SK-N-SH treated with all-trans-retinoic acid at 6 μM for 48 hours (cell line): Measurements from ENCODE around the gene SAMD4B.

Experiments
- ATAC-seq: fragments of 200-7000 bp; cut with Tn5 transposase; 3 replicates; pipeline ENCODE4 v1.9.1; 2020; ENCODE audit warnings: mild to moderate bottlenecking, moderate library complexity
- ARNTL ChIP-seq: fragments of 450-650 bp; formaldehyde crosslinking; IDR thresholded peaks from 2 replicates; pipeline ENCODE4 v1.5.0; 2020; ENCODE audit warnings: low read depth, mild to moderate bottlenecking, moderate library complexity, borderline replicate concordance
- CSDC2 ChIP-seq: fragments of 250-450 bp; sonication (Bioruptor Pico); IDR thresholded peaks from 2 replicates; pipeline ENCODE4 v1.5.0; 2020; ENCODE audit warnings: mild to moderate bottlenecking, moderate library complexity
- ESRRG ChIP-seq: fragments of 250-450 bp; sonication (Bioruptor Pico); IDR thresholded peaks from 2 replicates; pipeline ENCODE4 v1.6.1; 2021; ENCODE audit warnings: mild to moderate bottlenecking
- GLIS3 ChIP-seq: fragments of 250-450 bp; sonication (Bioruptor Pico); IDR thresholded peaks from 2 replicates; pipeline ENCODE4 v1.5.0; 2020; ENCODE audit warnings: mild to moderate bottlenecking, moderate library complexity
- ISL1 ChIP-seq: fragments of 250-450 bp; sonication (Bioruptor Pico); IDR thresholded peaks from 2 replicates; pipeline ENCODE4 v2.1.2; 2022; ENCODE audit warnings: mild to moderate bottlenecking, moderate library complexity
- OSR1 ChIP-seq: fragments of 250-450 bp; sonication (Bioruptor Pico); IDR thresholded peaks from 2 replicates; pipeline ENCODE4 v1.8.0; 2022; ENCODE audit warnings: moderate library complexity, mild to moderate bottlenecking, inconsistent platforms
- PPARA ChIP-seq: fragments of 250-450 bp; sonication (Bioruptor Pico); IDR thresholded peaks from 2 replicates; pipeline ENCODE4 v1.5.0; 2020; ENCODE audit warnings: mild to moderate bottlenecking, borderline replicate concordance
- RARB ChIP-seq: fragments of 250-450 bp; sonication (Bioruptor Pico); IDR thresholded peaks from 2 replicates; pipeline ENCODE4 v1.8.0; 2021; ENCODE audit warnings: mild to moderate bottlenecking, moderate library complexity
- SNAI2 ChIP-seq: fragments of 250-450 bp; sonication (Bioruptor Pico); IDR thresholded peaks from 2 replicates; pipeline ENCODE4 v1.5.0; 2020; ENCODE audit warnings: mild to moderate bottlenecking, moderate library complexity
- TCF4 ChIP-seq: fragments of 250-450 bp; sonication (Bioruptor Pico); IDR thresholded peaks from 2 replicates; pipeline ENCODE4 v1.8.0; 2021; ENCODE audit warnings: mild to moderate bottlenecking, moderate library complexity, borderline replicate concordance
- TOX ChIP-seq: fragments of 250-450 bp; sonication (Bioruptor Pico); IDR thresholded peaks from 2 replicates; pipeline ENCODE4 v1.8.0; 2021; ENCODE audit warnings: mild to moderate bottlenecking, moderate library complexity, borderline replicate concordance
- ZC3H10 ChIP-seq: fragments of 250-450 bp; sonication (Bioruptor Pico); IDR thresholded peaks from 2 replicates; pipeline ENCODE4 v1.5.1; 2021; ENCODE audit warnings: mild to moderate bottlenecking, moderate library complexity
- ZFP3 ChIP-seq: fragments of 250-450 bp; sonication (Bioruptor Pico); IDR thresholded peaks from 2 replicates; pipeline ENCODE4 v1.5.0; 2020; ENCODE audit warnings: mild to moderate bottlenecking, moderate library complexity
- ZFP30 ChIP-seq: fragments of 450-650 bp; formaldehyde crosslinking; IDR thresholded peaks from 2 replicates; pipeline ENCODE4 v1.5.0; 2022; ENCODE audit warnings: mild to moderate bottlenecking, moderate library complexity
- ZNF565 ChIP-seq: fragments of 450-650 bp; formaldehyde crosslinking; conservative IDR thresholded peaks from 2 replicates; pipeline ENCODE4 v1.5.0; 2020; ENCODE audit warnings: low read depth, mild to moderate bottlenecking, moderate library complexity
- ZNF8 ChIP-seq: fragments of 450-650 bp; formaldehyde crosslinking; IDR thresholded peaks from 2 replicates; pipeline ENCODE4 v1.5.0; 2020; ENCODE audit warnings: mild to moderate bottlenecking, moderate library complexity
- TF ChIP-seq, protein P1 (sequence below): fragments of 250-450 bp; sonication (Bioruptor Pico); IDR thresholded peaks from 2 replicates; pipeline ENCODE4 v1.8.0; 2021; ENCODE audit warnings: low read depth, mild to moderate bottlenecking, moderate library complexity, borderline replicate concordance
- TF ChIP-seq, protein P2 (sequence below): fragments of 250-450 bp; sonication (Bioruptor Pico); IDR thresholded peaks from 2 replicates; pipeline ENCODE4 v1.5.1; 2020; ENCODE audit warnings: low read depth, mild to moderate bottlenecking, moderate library complexity
- TF ChIP-seq, protein P3 (sequence below): fragments of 250-450 bp; sonication (Bioruptor Pico); IDR thresholded peaks from 2 replicates; pipeline ENCODE4 v1.8.0; 2020; ENCODE audit warnings: mild to moderate bottlenecking, moderate library complexity, borderline replicate concordance
- TF ChIP-seq, protein P4 (sequence below): fragments of 250-450 bp; sonication (Bioruptor Pico); IDR thresholded peaks from 2 replicates; pipeline ENCODE4 v1.5.0; 2020; ENCODE audit warnings: mild to moderate bottlenecking, moderate library complexity
- TF ChIP-seq, protein P5 (sequence below): fragments of 250-450 bp; sonication (Bioruptor Pico); IDR thresholded peaks from 2 replicates; pipeline ENCODE4 v1.5.1; 2021; ENCODE audit warnings: mild to moderate bottlenecking, moderate library complexity

The SAMD4B gene

DNA sequence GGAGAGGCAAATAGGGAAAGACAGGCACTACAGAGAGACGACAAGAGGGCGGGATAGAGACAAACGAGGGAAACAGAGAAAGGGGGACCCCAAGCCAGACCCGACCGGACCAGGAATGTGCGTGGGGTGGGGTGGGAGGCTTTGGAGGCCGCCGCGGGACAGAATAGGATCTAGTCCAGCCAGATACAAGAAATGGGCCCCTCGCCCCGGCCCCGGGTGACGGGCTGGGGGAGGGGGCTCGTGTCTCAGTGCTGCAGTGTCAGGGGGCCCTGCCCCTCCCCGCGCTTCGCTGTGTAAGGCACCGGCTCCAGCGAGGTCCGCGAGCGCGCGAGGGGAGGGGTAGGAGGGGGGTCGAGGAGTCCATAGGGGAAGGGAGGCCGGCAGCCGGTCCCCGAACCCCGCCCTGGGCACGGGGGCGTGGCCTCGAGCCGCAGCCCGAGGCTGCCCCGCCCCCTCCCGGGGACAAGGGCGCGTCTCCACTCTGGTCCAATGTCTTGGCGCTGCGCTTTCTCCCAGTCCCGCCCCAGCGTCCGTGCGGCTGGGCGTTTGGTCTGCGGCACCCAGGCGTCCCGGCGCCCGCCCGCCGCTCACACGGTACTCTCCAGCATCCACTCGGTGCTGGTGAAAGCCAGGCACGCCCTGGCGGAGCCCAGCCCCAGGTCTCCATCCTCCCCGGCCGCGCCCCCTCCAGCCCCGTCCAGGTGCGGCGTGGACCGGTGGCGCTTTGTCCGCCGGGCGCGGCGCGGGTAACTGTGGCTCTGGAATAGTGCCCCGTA, 35.0 kb upstream of the SAMD4B start (continued):
- TF ChIP-seq, protein P1, sequence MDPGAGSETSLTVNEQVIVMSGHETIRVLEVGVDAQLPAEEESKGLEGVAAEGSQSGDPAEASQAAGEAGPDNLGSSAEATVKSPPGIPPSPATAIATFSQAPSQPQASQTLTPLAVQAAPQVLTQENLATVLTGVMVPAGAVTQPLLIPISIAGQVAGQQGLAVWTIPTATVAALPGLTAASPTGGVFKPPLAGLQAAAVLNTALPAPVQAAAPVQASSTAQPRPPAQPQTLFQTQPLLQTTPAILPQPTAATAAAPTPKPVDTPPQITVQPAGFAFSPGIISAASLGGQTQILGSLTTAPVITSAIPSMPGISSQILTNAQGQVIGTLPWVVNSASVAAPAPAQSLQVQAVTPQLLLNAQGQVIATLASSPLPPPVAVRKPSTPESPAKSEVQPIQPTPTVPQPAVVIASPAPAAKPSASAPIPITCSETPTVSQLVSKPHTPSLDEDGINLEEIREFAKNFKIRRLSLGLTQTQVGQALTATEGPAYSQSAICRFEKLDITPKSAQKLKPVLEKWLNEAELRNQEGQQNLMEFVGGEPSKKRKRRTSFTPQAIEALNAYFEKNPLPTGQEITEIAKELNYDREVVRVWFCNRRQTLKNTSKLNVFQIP (CRISPR knock-in tag) = no peak
- TF ChIP-seq, protein P2, sequence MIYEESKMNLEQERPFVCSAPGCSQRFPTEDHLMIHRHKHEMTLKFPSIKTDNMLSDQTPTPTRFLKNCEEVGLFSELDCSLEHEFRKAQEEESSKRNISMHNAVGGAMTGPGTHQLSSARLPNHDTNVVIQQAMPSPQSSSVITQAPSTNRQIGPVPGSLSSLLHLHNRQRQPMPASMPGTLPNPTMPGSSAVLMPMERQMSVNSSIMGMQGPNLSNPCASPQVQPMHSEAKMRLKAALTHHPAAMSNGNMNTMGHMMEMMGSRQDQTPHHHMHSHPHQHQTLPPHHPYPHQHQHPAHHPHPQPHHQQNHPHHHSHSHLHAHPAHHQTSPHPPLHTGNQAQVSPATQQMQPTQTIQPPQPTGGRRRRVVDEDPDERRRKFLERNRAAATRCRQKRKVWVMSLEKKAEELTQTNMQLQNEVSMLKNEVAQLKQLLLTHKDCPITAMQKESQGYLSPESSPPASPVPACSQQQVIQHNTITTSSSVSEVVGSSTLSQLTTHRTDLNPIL (CRISPR knock-in tag) = no peak
- no peak for TF ChIP-seq ZFP3 (CRISPR knock-in tag)
- no peak for TF ChIP-seq ESRRG (CRISPR knock-in tag)
- no peak for TF ChIP-seq ARNTL (CRISPR knock-in tag)
- no peak for TF ChIP-seq ZNF8 (CRISPR knock-in tag)

DNA sequence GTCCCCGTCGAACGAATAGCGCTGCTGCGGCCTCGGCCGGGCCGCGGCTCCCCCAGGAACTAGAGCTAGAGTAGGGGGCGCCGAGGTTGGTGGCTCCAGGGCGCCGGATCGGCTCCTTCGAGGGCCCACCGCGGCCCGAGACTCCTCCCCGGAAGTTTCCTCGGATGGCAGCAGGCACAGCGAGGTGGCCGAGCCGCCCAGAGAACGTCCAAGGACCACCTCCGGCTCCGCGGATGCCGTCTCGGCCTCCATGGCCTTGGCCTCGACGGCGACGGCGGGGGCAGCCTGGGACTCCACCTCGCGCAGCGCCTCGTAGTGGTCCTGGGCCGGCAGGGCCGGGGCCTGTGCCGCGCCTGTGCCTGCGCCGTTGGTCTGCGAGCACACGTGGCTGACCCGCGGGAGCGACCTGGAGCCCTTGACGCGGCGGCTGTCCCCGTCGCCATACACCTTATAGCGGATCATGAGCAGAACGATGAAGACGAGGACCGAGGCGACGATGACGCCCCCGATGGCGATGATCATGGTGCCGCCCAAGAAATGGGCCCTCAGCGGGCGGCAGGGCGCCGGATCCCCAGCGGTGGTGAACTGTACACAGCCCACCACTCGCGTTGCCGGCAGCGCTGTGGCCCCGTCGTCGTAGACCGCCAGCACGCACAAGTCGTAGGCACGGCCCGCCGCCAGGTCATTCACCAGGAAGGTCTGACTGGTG, 34.2 kb upstream of the SAMD4B start:
- ATAC-seq = no peak
- TF ChIP-seq CSDC2 (CRISPR knock-in tag) (no peak), TOX (CRISPR knock-in tag) (no peak), TCF4 (no peak), ZNF8 (CRISPR knock-in tag) (no peak), OSR1 (CRISPR knock-in tag) (no peak), GLIS3 (no peak), ZC3H10 (CRISPR knock-in tag) (no peak), ZFP3 (CRISPR knock-in tag) (no peak), ESRRG (CRISPR knock-in tag) (no peak), PPARA (CRISPR knock-in tag) (no peak), ZNF565 (CRISPR knock-in tag) (no peak), RARB (CRISPR knock-in tag) (no peak), ISL1 (CRISPR knock-in tag) (no peak)
- TF ChIP-seq, protein P2 (CRISPR knock-in tag) = no peak
- TF ChIP-seq, protein P3, sequence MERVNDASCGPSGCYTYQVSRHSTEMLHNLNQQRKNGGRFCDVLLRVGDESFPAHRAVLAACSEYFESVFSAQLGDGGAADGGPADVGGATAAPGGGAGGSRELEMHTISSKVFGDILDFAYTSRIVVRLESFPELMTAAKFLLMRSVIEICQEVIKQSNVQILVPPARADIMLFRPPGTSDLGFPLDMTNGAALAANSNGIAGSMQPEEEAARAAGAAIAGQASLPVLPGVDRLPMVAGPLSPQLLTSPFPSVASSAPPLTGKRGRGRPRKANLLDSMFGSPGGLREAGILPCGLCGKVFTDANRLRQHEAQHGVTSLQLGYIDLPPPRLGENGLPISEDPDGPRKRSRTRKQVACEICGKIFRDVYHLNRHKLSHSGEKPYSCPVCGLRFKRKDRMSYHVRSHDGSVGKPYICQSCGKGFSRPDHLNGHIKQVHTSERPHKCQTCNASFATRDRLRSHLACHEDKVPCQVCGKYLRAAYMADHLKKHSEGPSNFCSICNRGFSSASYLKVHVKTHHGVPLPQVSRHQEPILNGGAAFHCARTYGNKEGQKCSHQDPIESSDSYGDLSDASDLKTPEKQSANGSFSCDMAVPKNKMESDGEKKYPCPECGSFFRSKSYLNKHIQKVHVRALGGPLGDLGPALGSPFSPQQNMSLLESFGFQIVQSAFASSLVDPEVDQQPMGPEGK (CRISPR knock-in tag) = no peak
- TF ChIP-seq, protein P1 (CRISPR knock-in tag) = no peak
- TF ChIP-seq, all 23 proteins: peak for 0

DNA sequence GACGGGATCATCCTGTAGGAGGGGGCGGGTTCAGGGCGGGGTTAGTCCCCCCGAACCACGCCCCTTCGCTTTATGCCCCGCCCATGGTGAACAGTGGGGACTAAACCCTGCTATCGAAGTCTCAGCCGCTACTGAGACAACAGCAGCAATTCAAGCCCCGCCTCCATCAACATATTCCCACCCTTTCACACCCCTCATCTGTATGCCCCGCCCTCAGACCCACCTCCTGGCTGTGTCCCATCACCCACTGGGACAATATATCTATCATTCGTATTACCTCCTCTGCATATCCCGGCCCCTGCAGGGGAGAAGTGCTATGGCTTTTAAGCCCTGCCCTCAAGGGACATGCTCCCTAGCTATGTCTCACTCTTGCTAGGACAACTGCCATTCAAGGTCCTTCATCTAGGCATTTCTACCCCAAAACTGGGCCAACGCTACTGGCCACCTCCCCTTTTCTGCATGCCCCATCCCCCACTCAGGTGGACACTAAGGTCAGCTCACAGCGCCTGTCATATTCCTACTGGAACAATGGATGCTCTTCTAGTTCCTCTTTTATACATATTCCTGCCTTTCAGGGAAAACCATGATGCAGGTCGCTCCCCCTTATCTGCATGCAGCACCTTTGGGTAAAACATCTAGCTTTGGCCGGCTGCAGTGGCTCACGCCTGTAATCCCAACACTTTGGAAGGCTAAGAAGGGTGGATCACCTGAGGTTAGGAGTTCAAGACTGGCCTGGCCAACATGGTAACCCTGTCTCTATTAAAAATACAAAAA, 33.5 kb upstream of the SAMD4B start:
- ATAC-seq = no peak
- TF ChIP-seq ZC3H10 (CRISPR knock-in tag) (no peak), SNAI2 (CRISPR knock-in tag) (no peak), TOX (CRISPR knock-in tag) (no peak), ZFP30 (CRISPR knock-in tag) (no peak), GLIS3 (no peak)
- TF ChIP-seq, protein P4, sequence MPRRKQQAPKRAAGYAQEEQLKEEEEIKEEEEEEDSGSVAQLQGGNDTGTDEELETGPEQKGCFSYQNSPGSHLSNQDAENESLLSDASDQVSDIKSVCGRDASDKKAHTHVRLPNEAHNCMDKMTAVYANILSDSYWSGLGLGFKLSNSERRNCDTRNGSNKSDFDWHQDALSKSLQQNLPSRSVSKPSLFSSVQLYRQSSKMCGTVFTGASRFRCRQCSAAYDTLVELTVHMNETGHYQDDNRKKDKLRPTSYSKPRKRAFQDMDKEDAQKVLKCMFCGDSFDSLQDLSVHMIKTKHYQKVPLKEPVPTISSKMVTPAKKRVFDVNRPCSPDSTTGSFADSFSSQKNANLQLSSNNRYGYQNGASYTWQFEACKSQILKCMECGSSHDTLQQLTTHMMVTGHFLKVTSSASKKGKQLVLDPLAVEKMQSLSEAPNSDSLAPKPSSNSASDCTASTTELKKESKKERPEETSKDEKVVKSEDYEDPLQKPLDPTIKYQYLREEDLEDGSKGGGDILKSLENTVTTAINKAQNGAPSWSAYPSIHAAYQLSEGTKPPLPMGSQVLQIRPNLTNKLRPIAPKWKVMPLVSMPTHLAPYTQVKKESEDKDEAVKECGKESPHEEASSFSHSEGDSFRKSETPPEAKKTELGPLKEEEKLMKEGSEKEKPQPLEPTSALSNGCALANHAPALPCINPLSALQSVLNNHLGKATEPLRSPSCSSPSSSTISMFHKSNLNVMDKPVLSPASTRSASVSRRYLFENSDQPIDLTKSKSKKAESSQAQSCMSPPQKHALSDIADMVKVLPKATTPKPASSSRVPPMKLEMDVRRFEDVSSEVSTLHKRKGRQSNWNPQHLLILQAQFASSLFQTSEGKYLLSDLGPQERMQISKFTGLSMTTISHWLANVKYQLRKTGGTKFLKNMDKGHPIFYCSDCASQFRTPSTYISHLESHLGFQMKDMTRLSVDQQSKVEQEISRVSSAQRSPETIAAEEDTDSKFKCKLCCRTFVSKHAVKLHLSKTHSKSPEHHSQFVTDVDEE (CRISPR knock-in tag) = no peak
- TF ChIP-seq, protein P5, sequence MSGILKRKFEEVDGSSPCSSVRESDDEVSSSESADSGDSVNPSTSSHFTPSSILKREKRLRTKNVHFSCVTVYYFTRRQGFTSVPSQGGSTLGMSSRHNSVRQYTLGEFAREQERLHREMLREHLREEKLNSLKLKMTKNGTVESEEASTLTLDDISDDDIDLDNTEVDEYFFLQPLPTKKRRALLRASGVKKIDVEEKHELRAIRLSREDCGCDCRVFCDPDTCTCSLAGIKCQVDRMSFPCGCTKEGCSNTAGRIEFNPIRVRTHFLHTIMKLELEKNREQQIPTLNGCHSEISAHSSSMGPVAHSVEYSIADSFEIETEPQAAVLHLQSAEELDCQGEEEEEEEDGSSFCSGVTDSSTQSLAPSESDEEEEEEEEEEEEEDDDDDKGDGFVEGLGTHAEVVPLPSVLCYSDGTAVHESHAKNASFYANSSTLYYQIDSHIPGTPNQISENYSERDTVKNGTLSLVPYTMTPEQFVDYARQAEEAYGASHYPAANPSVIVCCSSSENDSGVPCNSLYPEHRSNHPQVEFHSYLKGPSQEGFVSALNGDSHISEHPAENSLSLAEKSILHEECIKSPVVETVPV = no peak
- TF ChIP-seq, protein P1 (CRISPR knock-in tag) = no peak
